Endometrial microvascular endothelial cells (primary cell): ENCODE measurements around the gene ABI2. TPM values are rescaled to one million over a fixed set of nuclear protein-coding genes. Genes with fewer than 3 reads are reported as not detected.
"Not testable (repeated sequence)": the region's sequence is repeated elsewhere in the genome, so short reads cannot be mapped to it uniquely, and the experiment has no call there.

Source experiments
- in situ Hi-C: cut with HindIII; loops from 2 replicates; pipeline ENCODE4 v1.10.0; 2017; ENCODE audit warnings: low sequenced_read_pairs, low pct_unique_long_range_greater_than_20kb; ENCODE audit errors: inconsistent ontology term
- total RNA-seq: library from RNA; depleted of rRNA; stranded (reverse); fragments of >200 nt; gene quantifications from one replicate; pipeline ENCODE4 v1.2.3, GENCODE V29; 2015; ENCODE audit errors: inconsistent ontology term

Gene ABI2
- total RNA-seq, 1 donor from 2014 or later, result 35.9 TPM

DNA sequence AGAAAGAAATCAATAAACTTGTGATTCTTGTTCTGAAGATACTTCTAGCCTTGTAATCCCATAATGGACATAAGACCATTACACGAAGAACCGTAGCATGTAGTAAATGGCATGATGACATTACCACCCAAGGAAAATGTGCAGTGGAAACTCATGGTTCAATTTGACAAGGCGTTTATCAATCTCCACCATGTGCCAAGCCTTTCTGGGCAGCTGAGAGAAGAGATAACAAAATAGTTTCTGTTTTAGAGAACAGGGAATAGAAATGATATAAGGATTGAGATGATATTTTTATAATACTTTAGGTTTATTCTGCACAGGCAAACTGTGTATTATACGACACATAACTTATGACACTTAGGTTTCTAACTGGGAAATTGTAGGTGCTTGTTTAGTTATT, 19.2 kb downstream of the ABI2 start:
- in situ Hi-C loops, result no loop called here

DNA sequence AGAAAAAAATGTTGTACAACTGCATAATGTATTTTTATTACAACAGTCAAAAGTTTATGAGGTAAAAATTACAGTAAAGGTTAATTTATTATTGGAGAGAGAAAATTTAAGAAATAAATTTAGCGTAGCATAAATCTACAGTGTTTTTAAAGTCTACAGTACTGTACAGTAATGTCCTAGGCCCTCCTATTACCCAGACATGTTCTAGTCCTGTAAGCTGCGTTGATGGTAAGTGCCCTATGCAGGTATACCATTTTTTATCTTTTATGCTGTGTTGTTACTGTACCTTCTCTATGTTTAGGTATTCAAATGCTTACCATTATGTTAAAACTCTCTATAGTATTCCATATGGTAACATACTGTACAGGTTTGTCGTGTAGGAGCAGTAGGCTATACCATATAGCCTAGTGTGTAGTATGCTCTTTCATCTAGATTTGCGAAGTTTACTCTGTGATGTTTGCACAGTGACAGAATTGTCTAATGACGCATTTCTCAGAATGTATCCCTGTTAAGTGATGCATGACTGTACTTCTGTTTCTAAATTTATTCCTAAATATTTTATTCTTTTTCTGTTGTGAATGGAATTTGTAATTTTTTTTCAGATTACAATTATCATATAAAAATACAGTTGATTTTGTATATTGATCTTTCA, 24.5 kb downstream of the ABI2 start:
- in situ Hi-C loops, result no loop called here

DNA sequence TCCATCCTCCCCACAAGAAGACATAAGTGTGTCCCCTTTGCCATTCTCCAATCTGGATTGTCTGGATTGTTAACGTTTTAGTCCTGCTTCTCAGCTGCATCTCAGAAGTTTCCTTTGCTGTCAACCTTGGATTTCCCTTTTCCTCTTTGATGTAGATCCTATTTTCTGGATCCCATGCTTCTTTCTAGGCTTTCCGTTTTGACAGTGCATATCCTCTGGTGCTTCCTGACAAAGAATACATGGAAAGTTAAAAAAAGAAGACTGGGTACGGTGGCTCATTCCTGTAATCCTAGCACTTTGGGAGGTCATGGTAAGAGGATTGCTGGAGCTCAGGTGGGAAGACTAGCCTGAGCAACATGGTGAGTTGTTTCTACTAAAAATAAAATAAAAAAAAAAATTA, 26.8 kb downstream of the ABI2 start:
- in situ Hi-C loops, result no loop called here

DNA sequence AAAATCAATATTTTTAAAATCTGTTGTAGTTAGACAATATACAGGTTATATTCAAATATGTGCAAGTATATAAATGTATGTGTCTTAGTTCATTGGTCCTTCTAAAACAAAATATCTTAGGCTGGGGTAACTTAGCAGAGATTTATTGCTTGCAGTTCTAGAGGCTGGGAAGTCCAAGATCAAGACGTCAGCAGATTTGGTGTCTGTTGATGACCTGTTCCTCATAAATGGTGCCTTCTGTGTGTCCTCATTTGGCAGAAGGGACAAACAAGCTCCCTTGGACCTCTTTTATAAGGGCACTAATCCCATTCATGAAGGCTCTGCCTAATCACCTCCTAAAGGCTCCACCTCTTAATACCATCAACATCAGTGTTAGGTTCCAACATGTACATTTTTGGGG, 31.3 kb downstream of the ABI2 start:
- in situ Hi-C loops, result no loop called here

DNA sequence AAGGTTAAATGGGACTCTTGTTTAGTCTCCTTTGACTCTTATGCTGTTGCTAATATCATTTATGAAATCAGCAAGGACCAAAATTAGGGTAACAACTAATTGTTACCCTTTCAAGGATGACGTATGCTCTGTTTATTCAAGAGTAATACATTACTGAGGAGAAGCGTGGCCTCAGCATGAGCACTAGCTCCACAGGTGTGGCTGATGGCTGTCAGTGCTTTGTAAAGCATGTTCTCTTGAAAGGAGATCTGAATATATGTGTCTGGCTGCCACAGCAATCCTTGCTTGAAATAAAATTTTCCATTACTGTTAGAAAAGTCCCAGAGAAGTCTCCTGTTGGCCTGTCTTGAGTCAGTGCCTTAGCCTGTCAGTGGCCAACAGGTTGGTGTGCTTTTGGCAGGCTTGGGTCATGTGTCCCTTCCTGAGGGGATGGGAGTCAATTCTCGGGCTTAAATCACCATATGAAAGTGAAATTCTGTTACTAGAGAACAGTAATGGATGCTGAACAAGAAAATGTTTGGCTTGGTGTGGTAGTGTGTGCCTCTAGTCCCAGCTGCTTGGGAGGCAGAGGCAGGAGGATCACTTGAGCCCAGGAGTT, 32.7 kb downstream of the ABI2 start:
- in situ Hi-C loops, result no loop called here

DNA sequence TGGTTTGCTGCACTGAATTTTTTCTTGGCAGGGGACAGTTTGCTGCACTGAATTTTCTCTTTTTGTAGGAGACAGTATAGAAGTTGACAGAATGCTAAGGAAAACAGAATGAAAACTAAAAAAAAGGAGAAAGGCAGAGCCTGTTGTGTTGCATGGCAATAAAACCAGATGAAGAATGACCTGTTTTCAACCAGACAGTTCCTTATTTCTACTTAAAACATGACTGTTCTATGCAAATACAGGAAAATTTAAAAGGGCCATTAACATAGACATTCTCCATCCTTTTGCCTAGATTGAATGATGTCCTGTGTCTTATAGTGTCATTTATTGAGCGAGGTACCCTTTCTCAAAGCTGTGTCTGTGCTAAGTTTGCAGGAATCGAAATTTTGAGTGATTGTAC, 33.3 kb downstream of the ABI2 start:
- in situ Hi-C loops, result no loop called here

DNA sequence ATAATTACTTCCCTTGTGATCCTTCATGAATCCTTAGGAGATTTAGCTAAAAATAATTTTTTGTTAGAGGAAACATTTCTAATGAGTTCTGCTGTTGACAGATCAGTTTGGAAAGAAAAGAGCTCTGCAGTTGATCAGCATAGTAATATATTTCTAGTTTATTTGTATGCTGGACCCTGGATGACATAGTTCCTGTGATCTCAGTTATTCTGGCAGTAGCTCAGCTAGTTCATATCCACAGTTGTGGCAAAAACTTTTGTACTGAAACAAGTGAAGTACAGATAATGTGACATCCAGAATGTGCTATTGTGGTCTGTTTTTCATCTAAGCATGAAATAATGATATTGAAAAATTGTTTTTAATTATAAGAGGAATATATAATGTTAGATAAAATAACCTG, 33.7 kb downstream of the ABI2 start:
- in situ Hi-C loops, result no loop called here

DNA sequence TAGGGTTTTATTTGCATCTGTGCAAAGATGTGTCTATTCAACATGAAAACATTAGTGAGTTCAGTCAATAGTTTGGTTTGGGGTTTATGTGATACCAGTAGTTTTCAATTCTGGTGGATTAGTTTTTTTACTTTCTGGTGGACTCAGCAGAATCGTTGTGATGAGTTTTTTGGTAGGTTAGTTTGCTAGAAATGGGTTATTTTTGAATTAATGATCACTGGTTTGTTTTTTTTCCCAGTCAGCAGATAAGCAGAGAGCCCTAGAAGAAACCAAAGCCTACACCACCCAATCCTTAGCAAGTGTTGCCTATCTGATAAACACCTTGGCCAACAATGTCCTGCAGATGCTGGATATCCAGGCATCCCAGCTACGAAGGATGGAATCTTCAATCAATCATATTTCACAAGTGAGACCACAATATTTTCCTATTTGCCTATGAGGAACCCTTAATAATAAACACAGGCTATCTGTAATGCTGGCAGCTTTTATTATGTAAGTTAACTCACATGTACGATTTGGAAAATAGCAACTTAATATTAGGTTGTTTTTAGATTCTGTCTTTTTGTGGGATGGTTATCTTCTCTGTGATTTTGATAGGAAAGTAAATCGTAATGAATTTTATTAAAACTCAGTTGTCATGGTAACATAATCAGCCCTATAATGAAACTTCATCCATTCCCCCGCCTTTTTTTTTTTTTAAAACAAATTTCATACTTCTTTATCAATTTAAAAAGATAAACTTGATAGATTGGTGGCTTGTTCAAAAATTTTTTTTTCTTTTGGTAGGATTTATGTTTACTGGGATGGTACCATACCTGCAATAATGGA, 38.7 kb downstream of the ABI2 start:
- in situ Hi-C loops, result no loop called here

DNA sequence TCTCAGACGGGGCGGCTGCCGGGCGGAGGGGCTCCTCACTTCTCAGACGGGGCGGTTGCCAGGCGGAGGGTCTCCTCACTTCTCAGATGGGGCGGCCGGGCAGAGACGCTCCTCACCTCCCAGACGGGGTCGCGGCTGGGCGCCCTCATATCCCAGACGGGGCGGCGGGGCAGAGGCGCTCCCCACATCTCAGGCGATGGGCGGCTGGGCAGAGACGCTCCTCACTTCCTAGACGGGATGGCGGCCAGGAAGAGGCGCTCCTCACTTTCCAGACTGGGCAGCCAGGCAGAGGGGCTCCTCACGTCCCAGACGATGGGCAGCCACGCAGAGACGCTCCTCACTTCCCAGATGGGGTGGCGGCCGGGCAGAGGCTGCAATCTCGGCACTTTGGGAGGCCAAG, 44.5 kb downstream of the ABI2 start:
- in situ Hi-C loops, result not testable (repeated sequence)

DNA sequence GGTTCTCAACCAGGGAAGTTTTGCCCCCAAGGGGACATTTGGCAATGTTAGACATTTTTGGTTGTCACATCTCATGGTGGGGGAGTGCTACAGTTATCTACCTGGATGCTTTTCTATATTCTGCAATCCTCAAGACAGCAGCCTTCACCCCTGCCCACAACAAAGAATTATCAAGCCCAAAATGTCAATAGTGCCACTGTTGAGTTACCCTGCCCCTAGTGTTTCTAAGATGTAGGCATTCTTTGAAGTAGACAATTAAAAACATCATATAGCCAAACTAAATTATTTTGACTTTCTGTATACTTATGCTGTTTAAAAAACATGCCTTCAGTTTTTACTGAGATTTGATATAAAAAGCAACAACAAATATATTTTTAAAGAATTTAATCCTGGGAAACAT, 48.0 kb downstream of the ABI2 start:
- in situ Hi-C loops, result no loop called here

DNA sequence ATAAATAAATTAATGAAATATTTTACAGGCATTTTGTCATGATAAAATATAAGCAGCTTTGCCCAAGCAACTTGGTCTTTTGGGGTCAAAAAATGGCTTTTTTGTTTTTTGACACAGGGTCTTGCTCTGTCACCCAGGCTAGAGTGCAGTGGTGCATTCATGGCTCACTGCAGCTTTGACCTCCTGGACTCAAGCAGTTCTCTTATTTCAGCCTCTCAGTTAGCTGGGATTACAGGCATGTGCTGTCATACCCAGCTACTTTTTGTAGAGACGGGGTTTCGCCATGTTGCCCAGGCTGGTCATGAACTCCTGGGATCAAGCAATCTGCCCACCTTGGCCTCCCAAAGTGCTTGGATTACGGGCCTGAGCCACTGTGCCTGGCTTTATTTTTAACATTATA, 51.0 kb downstream of the ABI2 start:
- in situ Hi-C loops, result no loop called here

DNA sequence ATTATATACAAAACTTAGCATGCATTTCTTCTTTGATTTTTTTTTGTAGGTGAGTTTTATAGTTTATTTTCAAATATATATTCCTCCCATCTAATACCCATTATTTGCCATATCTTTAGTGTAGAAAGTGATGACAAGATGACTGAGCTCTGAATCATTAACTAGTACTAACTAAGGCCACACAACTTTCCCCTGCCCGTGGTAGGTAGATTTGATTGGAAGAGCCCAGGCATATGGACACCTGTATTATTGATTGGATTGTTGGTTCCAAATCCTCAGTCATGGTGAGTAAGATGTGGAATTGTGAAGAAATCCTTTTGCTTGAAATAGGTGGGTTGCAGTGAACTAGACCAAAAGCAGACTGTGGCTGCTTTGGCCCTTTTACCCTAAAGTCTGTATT, 54.8 kb downstream of the ABI2 start:
- in situ Hi-C loops, result no loop called here

DNA sequence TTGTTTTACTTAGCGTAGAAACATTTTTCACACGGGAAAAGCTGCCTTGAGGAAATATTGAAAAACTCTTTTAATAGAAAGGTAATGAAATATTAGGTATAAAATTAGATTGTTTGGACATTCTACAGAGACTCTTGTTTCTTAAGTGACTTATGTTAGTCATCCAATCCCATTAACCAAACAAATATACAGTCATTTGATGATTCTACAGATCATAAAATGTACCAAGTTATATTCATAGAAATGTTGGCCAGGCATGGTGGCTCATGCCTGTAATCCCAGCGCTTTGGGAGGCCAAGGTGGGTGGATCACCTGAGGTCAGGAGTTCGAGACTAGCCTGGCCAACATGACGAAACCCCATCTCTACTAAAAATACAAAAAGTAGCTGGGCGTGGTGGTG, 60.0 kb downstream of the ABI2 start:
- in situ Hi-C loops, result not testable (repeated sequence)

DNA sequence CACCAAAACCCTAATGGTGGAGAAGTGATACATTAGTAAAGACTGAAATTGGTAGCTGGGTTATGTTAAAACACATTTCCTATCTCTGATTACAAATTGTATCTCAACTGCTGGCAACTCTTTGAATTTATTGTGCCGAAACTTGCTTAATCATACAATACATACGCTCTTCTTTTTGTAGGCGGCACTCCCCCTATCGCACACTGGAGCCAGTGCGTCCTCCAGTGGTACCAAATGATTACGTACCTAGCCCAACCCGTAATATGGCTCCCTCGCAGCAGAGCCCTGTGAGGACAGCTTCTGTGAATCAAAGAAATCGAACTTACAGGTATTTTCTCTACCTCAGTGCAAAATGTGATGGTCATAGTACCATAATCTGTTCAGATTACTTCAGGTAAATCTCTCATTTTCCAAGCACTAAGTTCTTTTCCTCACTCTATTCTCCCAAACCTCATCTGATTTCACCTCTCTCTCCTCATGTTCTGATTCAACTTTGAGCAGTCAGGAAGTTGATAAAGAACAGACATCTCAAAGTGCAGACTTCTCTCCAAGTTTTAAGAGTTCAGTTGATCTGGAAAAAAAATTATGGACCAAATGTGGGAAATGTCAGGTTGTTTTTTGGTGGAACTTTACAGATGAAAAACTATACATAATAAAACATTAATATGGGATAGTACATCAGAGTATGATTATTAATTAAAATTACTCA, 66.5 kb downstream of the ABI2 start:
- in situ Hi-C loops, result no loop called here

DNA sequence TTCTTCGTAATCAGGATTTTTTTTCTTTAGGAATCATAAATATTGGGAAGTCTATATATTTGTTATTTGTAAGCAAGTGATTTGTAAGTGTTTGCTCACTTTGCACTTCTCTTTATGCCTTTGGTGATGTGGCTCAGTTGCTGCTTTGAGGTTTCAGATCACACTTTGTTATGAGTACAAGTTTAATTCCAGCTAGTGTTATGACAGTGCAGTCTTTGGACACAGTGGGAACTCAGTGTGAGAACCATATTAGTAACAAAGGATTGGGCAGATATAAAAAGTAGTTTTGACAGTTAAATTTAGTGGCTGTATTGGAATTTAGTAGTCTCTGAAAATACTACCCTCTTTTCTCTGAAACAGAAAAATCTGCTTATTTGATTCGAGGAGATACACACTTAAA, 67.7 kb downstream of the ABI2 start:
- in situ Hi-C loops, result no loop called here

DNA sequence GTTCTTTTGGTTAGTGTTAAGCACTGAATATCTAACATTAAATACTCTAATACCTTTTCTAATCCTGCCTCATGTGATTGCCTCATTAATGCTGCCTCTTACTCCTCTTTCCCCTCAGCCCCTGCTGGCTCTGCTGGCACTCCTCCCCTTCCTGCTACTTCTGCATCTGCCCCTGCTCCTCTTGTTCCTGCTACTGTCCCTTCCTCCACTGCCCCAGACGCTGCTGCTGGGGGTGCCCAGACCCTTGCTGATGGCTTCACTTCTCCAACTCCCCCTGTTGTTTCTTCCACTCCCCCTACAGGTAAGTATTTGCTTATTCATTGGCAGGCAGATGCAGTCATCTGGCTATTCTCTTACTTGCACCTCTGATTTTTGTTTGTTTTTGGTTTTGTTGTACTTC, 68.5 kb downstream of the ABI2 start:
- in situ Hi-C loops, result no loop called here

DNA sequence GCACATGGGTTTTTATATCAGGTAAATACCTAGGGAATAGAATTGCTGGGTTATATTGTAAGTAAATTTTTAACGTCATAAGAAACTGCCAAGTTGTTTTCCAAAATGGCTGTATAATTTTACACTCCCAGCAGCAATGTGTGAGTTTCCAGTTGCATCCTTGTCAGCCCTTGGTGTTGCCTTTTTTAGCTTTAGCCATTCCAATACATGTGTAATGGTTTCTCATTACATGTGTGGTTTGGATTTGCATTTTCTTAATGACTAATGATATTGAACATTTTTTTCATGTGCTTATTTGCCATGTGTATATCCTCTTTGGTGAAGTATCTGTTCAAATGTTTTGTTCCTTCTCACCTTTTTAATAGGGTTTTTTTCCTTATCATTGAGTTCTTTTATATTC, 70.8 kb downstream of the ABI2 start:
- in situ Hi-C loops, result no loop called here

DNA sequence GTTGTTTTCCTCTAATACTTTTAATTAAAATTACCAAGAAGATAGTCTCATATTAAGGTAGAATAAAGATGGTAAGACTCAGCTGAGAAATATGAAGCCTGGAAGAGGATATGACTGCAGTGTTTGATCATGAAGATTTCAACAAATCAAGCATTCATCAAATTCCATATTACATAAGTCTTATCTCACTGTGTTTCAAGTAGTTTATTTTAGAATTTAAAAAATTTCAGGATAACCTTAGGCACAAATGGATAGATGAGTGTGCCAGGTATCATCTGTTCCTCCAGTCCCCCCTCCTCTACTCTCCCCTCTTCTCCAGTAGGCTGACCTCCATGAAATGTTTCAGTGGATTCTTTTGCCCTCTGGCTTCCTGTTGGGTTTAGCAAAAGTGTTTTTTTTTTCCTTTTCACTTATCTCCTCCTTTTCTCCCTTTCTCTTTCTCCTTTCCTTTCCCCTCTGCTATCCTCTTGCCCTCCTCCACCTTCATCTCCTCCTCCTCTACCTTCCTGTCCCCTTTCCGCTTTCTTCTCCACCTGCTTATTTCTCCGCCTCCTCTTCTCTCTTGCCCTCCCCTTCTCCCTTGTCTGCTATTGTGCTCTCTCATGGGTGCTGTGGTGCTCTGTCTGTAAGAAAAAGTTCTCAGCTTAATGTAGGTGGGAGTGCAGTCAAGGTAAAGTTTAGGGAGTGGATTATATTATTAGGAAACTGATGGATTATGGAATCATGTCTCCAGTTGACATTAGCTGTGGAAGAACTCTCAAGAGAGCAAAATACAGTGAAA, 72.8 kb downstream of the ABI2 start:
- in situ Hi-C loops, result no loop called here

DNA sequence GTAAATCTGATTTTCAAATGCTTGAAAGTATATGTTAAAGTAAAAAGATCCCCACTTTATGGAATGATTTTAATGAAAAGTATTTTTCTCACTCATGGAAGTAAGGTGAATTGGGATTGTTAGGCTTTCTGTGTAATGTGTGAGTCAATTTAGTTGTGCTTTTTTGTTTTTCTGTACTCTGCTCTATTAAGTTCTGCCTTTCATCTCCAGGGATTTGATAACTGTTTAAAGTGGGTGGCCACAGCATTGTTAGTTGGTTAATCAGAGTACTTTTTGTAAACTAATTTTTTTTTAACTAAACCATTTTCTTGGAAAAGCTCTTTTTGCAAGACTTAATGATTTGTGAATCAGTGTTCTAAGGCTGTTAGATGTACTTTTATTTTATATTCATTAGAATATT, 76.8 kb downstream of the ABI2 start:
- in situ Hi-C loops, result no loop called here
